GM23338 (cell line): ENCODE results near the gene ABHD16A.

Experiments used
- CTCF ChIP-seq, 2 experiments: fragments of 200-600 bp in 1 of 2; sonication (generic) in 1 of 2; conservative IDR thresholded peaks; 2 replicates each; pipeline versions ENCODE4 v1.5.1 to v1.6.1; 2016 to 2017; ENCODE audit warnings: antibody characterized with exemption in 2 of 2, low read depth in 2 of 2, mild to moderate bottlenecking in 2 of 2, moderate library complexity in 1 of 2
- POLR2AphosphoS5 ChIP-seq: IDR thresholded peaks from 2 replicates; pipeline ENCODE4 v1.6.1; 2016; ENCODE audit warnings: antibody characterized with exemption, low read depth
- REST ChIP-seq: IDR thresholded peaks from one replicate; pipeline ENCODE4 v1.6.1; 2018; ENCODE audit warnings: antibody characterized with exemption; ENCODE audit not compliant: unreplicated experiment

GRCh38 chr6:31711233-31711632 is 8.1 kb upstream of the ABHD16A start:
- TF ChIP-seq POLR2AphosphoS5 (no peak), REST (no peak), CTCF (conservative IDR thresholded peaks at IDR 0.05; ENCODE audit: low read depth in 2 of 2) (no peak)
